ENCODE data around the gene SLC4A8. TPM values are rescaled to one million over a fixed set of nuclear protein-coding genes. Genes with fewer than 3 reads are reported as not detected.

Gene SLC4A8
- total and polyA plus RNA-seq, 8 donors = 0.29 to 9.7 (median 0.97) TPM

- no peak overlapping the region for H3K27ac ChIP-seq
- 84 to 89% (median 88%) methylated on average over 13 of the region's 13 CpGs for WGBS, 5 donors
- no peak overlapping the region for H3K4me3 ChIP-seq
- intact Hi-C loops (cut with DNase I; ENCODE audit: low total_unique reads) = no loop called here
- no peaks in the 10 kb centered on the region for H3K36me3 ChIP-seq
- H3K9me3 ChIP-seq = no peaks in the 10 kb centered on the region
- TF ChIP-seq POLR2AphosphoS5 (IDR thresholded peaks at IDR 0.05) (no peak), EP300 (IDR thresholded peaks at IDR 0.05) (no peak), POLR2A (IDR thresholded peaks at IDR 0.05) (no peak), CTCF (IDR thresholded peaks at IDR 0.05) (no peak)
- H3K27me3 ChIP-seq = peaks cover 0 to 8% (median 0%) of the 10 kb centered on the region in 3 donors
- peaks cover 0 to 7% (median 5%) of the 10 kb centered on the region in 4 donors for H3K4me1 ChIP-seq
- DNase-seq = no peak
Measured at GRCh38 chr12:51520576-51521325, 96.1 kb downstream of the SLC4A8 start.

GRCh38 chr12:51521554-51522276 is 97.1 kb downstream of the SLC4A8 start:
- no peak overlapping the region for H3K4me3 ChIP-seq
- no peak for TF ChIP-seq POLR2A (IDR thresholded peaks at IDR 0.05)
- TF ChIP-seq CTCF (IDR thresholded peaks at IDR 0.05) = no peak
- TF ChIP-seq POLR2AphosphoS5 (IDR thresholded peaks at IDR 0.05) = no peak
- TF ChIP-seq EP300 (IDR thresholded peaks at IDR 0.05) = no peak
- 81 to 85% (median 84%) methylated on average over 9 of the region's 9 CpGs for WGBS, 5 donors

GRCh38 chr12:51522696-51523095 is 98.1 kb downstream of the SLC4A8 start:
- TF ChIP-seq POLR2AphosphoS5 (IDR thresholded peaks at IDR 0.05) (no peak), POLR2A (IDR thresholded peaks at IDR 0.05) (no peak), EP300 (IDR thresholded peaks at IDR 0.05) (no peak), CTCF (IDR thresholded peaks at IDR 0.05) (no peak)
- WGBS, 5 donors = 62 to 80% (median 74%) methylated on average over 5 of the region's 5 CpGs
- Histone ChIP-seq H3K9me3 (no peaks in the 10 kb centered on the region), H3K27me3 (peaks cover 0 to 20% (median 0%) of the 10 kb centered on the region in 3 donors), H3K27ac (no peak overlapping the region), H3K4me1 (peaks cover 0 to 7% (median 5%) of the 10 kb centered on the region in 4 donors), H3K36me3 (no peaks in the 10 kb centered on the region), H3K4me3 (no peak overlapping the region)
- no peak for DNase-seq
- intact Hi-C loops (cut with DNase I; ENCODE audit: low total_unique reads) = no loop called here

More at GRCh38 chr12:51521554-51522276, 97.1 kb downstream of the SLC4A8 start:
- Histone ChIP-seq H3K9me3 (no peaks in the 10 kb centered on the region), H3K36me3 (no peaks in the 10 kb centered on the region), H3K27ac (no peak overlapping the region), H3K27me3 (peaks cover 0 to 14% (median 0%) of the 10 kb centered on the region in 3 donors), H3K4me1 (peaks cover 0 to 7% (median 5%) of the 10 kb centered on the region in 4 donors)
- DNase-seq = peak in 1 of 2 donors; percentile 21
- intact Hi-C loops (cut with DNase I; ENCODE audit: low total_unique reads) = no loop called here

GRCh38 chr12:51524386-51524901 is 99.8 kb downstream of the SLC4A8 start:
- DNase-seq = no peak
- Histone ChIP-seq H3K9me3 (no peaks in the 10 kb centered on the region), H3K4me3 (no peak overlapping the region), H3K27me3 (peaks cover 0 to 23% (median 0%) of the 10 kb centered on the region in 3 donors), H3K4me1 (peaks cover 0 to 7% (median 5%) of the 10 kb centered on the region in 4 donors), H3K27ac (no peak overlapping the region), H3K36me3 (no peaks in the 10 kb centered on the region)
- intact Hi-C loops (cut with DNase I; ENCODE audit: low total_unique reads) = no loop called here
- 41 to 50% (median 45%) methylated on average over 6 of the region's 6 CpGs for WGBS, 5 donors
- no peak for TF ChIP-seq POLR2AphosphoS5 (IDR thresholded peaks at IDR 0.05)
- TF ChIP-seq POLR2A (IDR thresholded peaks at IDR 0.05) = no peak
- no peak for TF ChIP-seq CTCF (IDR thresholded peaks at IDR 0.05)
